ENCODE data around the gene BAIAP2.

Gene BAIAP2

DNA sequence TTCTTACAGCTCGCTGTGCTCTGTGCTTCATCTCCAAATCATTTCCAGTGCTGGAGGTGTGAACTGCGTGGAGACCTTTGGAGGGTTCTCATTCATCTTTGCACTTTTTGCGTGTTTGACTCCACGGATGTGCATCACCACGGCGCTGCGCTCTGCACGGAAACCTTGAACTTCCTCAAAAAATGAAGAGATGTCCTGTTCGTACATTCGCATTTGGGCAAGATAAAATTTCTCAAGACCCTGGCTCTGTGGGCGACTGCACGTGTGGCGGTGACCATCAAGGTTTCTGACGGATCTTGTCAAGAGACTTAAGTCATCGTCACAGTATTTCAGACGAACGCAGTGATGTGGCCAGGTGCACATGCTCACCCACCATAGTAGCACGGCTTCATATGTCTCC is 120.0 kb downstream of the BAIAP2 start:
- DNase-seq = no peak

DNA sequence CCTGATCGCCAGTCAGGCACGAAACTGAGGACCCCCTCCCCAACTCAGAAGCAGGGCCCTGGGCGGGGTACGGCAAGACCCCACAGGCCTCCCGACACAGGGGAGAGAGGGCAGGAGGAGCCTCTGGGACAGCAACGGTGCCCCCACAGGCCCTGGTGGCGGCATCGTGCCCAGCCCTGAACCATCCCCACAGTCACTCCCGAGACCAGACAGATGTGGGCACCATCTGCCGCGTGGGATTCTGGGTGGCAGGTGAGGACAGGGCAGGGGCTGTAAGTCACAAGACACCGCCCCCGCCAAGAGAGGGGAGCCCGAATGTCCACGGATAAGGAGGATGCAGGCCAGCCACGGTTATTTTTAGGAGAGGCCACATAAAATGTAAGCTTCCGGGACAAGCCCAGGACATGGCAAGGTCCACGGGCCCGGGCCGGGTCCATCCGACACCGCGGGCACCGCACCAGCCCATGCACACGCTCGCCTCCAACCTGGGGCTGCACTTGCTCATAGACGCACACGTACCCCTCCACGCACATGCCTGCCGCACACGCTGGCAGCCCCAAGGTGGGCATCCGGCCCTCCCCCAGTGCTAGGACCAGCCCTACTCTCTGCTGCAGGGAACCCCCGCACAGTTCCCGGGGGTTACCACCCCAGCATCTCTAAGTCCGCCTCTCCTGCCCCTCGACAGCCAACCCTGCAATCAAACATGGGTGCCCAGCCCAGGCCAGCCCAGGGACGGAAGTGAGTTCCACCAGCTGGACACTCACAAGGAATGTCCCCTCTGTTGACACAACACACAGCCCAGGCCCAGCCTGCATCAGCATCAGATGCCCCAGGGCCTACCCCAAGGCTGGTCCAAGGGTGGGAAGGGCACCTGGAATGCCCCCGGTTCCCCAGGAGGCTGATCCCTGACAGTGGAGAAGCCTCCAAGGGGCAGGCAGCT is 122.2 kb downstream of the BAIAP2 start:
- DNase-seq = no peak

DNA sequence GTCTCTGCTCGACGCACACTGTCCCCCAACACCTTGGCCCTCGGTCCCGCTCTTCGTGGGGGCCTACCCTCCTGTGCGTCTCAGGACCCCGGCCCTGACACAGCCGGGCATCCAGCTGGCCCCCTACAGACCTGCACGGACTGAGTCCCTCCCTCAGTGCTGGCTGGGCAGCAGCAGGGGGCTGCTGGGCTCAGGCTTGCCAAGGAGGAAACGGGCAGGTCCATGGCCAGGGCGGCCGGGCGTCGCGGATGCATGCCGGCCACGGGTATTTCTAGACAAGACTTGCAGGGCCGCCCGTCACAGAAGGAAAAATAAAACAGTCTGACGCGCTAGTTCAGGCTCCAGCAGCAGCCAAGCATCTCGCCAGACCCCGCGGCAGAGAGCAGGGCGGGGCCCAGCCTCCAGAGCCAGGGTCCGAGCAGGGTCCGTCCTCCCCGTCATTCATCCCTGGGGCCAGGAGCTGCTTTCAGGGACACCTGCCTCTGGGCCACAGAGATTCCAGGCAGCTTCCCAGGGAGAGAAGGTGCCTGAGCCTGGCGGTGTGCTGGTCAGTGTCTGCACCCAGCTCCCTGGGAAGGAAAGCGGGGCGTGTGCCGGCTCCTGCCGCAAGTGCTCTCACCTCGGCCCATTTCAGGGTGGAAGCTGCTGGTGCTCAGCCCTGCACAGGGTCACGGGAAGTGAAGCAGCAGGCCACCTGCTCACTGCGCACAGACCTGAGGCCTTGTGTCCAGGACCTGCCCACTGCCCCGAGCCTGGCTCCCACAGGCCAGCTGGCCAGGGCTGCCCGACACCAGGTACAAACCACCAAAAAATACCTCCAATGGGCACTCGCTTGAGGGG is 123.1 kb downstream of the BAIAP2 start:
- no peak for DNase-seq

DNA sequence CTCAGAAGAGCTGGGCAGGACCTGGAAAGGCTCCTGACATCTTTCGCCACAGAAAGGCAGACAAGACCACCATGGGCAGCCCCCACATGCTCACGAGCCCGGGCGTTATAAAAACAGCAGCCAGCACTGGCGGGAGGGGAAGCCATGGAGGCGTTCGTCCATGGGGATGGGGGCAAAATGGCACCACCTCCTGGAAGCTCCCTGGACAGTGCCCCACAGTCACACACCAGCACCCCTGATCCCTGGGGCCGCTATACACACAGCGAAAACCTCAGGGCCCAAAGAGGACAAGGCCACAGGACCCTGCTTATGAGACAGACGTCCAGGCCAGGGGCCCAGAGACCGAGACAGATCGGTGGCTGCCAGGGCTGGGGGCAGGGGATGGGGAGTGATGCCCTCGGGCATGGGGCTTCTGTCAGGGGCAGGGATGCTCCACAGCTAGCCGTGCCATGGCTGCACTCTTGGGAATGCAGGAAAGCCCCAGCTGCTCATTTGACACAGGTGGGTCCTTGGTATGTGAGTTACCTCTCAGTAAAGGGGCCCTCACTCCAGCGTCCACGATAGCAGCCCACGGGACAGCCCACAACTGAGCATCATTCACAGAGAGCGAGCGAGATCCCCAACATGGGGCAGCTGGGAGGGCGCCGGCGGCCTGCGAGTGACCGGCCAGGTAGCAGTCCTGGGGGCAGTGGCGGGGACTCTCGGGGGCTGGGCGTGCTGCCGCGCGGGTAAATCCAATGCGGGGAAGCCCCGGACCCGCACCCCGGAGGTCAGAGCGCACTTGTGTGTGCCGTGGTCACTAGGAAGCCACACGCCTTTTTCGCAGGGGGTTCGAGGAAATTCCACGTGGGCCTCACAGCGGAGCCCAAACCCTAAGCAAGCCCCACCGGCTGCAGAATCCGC is 124.0 kb downstream of the BAIAP2 start:
- DNase-seq = no peak

DNA sequence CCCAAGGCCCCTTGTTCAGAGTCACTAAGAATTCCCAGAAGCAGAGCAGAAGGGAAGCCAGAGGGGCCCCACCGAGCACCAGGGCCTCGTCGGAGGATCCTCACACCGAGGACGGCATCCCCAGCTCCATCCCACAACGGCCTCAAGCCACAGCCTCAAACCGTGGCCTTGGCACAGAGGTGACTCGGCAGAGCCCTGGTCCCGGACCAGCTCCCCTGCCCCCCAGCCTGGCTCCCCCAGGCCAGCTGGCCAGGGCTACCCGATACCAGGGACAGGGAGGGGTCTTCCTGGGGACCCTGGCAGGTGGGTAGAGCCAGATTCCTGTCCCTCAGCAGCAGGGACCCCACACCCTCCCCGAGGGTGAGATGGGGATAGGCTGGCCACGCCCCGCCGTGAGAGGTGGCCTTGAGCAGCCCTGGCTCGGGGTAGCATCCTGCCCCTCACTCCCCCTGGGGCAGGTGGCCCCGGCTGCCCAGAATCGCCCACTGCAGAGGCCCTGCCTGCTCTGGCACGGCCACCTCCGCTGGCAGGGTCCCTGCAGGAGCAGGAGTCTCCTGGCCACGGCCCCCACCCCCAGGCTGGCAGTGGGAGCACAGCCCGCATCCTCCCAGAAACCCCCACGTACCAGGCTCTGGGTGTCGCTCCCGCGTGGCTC is 124.8 kb downstream of the BAIAP2 start:
- no peak for DNase-seq

DNA sequence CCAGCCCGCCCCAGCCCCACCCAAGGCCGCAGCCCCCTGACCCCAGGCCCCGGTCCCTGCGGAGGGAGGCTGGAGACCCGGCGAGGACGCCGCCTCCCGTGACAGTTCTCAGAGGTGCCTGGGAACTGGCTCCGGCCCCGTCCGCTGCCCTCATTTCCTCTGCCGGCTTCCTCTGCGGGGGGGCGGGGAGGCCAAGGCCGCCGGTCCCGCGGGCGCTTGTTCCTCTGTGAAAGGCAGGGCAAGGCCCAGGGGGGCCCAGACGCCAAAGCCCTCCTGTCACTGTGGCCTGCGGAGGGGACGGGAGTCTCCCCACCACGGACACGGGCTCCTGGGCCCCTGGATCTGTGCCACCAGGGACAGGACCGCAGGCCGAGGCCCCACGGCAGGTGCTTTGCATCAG is 125.4 kb downstream of the BAIAP2 start:
- DNase-seq = peak in 26 of 51 donors; percentile 5 to 66 (median 34)

DNA sequence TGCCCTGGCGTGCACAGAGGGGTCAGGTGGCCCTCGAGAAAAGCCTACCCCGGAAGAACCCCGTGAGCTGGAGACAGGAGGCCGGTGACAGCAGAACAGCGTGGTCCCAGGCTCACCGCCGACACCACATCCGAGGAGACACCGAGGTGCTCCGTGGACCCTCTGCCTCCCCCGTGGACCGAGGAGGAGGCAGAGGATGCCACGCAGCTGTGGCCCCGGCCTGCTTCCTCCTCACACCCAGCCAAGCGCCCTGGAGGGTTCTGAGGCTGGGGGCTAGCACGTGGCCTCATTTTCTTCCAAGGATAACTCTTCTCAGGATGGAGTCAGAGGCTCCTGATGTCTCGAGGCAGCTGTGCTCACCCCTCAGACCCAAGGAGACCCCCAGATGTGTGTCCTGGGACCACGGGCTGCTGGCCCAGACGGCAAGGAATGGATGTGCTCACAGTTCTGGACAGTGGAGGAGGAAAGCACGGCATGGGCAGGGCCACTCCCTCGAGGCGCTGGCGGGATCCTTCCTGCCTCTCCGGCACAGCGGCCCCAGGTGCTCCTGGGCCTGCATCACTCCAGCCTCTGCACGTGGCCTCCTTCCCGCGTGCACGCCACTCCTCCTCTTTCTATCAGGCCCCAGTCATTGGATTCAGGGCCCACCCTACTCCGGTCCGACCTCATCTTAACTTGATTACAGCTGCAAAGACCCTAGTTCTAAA is 125.9 kb downstream of the BAIAP2 start:
- DNase-seq = no peak

DNA sequence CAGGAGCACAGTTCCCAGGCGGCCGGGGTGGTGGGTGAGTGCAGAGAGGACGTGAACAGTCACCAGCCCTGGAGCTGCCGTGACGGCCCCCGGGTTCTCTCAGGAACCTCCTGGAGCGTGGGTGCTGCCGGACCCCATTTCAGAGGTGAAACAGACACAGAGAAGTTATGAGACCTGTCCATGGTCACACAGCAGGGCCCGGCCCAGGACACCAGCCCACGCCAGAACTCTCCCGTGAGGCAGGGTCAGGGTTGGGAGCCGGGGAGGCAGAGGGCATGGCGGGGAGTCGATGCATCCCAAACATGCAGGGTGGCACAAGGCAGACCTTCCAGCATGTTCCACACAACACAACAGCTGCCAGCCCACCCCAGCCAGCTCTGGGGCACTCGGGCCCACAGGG is 126.6 kb downstream of the BAIAP2 start:
- no peak for DNase-seq

DNA sequence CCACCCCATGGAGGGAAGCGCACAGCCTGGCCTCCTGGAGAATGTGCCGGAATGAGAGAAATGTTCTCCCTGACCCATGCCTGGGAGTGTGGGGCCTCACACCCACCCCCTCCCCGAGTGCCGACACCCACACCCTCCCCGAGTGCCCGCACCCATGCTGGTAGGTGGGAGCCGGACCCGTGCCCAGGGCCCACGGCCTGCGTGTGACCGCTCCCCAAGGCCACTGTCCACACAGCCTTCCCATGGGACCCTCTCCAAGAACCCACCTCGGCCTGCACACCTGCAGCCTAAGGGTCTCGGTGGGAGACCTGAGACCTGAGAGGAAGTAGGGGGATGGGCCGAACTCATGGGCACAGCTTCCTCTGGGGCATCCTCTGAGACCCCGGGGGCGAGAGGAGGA is 127.0 kb downstream of the BAIAP2 start:
- DNase-seq = no peak

DNA sequence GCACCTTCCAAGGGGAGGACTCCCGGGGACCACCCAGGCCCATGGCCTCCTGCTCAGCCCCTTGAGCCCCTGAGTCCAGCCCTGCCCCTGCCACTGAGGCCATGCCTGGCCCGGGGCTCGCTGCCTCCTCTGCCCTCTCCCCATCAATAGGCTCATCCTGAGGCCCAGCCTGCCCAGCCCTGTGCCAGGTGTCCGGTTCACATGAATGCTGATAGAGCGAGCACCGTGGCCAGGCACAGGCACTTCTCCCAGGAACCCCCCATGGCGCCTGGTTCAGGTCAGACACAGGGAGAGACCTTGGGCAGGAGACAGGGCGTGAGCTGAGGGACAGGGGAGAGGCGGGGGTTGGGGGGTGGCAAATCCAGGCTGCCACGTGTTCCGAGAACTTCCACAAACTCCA is 127.5 kb downstream of the BAIAP2 start:
- no peak for DNase-seq

DNA sequence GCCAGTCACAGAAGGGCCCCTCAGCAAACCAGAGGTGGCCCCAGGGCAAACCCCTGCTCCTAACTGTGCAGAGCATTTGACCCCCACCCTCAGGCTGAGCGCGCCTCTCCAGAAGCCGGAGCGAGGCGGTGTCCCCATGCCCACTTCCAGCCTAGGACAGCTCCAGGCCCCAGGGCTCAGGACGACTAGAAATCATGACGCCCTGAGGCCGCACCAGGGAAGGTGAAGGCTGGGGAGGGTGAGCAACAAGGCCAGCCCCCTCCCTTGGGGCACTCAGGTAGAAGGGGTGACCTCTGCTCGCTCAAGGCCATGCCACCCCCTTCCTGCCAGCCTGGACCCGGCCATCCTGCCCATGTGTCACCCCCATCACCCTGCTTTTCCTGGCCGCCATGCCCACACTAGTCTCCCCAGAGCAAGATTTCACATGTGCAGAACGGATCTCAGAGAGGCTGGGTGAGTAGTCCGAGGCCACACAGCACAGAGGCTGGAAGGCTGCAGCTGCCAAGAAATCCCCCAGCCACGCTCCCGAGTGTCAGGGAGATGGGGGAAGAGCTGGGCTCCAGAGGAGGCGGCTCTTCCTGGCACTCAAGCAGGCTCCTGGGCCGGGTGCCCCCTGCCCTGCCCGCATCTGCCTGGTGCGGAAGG is 128.2 kb downstream of the BAIAP2 start:
- DNase-seq = no peak

DNA sequence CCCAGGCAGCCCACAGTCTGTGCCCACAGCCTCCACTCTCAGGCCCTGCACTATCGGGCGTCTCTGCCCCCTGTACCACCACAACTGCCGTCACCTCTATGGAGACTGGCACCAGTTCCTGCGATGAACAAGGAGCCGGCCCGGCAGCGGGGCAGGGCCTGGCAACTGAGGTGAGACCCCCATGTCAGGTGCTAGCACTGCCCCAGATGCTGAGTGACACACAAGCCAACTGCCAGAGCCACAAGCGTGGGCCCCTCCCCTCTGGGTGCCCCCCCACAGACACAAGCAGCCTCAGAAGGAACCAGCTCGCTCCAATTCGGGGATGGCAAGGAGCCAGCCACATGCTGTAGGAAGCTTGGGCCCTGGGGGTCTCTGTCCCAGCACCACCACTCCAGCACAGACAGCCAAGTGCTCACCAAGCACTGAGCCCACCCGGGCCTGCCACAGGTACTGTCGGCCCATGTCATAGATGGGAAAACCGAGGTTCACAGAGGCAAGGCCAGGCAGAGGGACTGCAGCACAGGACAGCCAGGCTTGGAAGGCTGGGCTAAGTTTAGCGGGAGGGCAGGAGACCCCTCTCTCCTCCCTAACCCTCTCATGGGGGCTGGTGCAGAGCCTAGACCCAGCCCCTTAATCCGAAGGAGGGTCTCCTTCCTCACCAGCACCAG is 128.9 kb downstream of the BAIAP2 start:
- DNase-seq = peak in 1 of 51 donors; percentile 15

DNA sequence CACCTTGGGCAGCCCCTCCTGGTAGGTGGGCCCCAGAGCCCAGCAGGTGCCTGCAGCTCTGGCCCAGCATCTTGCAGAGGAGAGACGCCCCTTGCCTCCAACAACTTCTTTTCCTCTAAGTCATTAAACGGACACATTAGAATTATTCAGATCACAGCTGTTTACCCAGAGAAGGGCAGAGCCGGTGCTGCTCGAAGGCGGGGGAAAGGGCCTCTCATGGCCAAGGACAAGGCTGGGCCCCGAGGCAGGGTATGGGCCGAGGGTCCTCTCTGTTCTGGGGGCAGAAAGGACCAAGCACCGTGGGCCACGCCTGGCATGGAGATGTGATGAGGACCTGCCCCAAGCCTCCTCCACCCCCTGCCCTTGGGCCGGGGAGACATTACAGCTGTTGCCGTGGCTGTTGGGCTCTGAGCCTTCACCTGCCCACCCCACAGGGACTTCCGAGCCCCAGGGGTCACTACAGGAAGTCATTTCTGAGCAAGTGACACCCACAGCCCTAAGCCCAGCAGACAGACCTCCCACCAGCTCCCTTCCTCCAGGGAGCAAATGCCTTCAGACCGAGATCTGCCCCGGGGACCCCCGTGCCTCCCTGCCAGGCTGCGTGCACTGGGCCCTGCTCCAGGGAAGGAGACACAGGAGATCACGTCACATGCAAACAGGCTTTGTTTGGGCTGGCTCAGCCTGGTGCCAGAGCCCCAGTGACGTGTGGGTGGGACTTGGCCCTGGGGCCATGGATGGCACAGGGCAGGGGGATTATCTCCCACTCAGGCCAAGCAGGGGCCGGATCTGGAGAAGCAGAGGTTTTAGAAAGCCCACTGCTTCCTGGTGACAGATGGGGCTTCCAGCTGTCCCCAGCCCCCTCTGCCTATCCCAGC is 129.7 kb downstream of the BAIAP2 start:
- DNase-seq = peak in 45 of 51 donors; percentile 22 to 87 (median 64)

DNA sequence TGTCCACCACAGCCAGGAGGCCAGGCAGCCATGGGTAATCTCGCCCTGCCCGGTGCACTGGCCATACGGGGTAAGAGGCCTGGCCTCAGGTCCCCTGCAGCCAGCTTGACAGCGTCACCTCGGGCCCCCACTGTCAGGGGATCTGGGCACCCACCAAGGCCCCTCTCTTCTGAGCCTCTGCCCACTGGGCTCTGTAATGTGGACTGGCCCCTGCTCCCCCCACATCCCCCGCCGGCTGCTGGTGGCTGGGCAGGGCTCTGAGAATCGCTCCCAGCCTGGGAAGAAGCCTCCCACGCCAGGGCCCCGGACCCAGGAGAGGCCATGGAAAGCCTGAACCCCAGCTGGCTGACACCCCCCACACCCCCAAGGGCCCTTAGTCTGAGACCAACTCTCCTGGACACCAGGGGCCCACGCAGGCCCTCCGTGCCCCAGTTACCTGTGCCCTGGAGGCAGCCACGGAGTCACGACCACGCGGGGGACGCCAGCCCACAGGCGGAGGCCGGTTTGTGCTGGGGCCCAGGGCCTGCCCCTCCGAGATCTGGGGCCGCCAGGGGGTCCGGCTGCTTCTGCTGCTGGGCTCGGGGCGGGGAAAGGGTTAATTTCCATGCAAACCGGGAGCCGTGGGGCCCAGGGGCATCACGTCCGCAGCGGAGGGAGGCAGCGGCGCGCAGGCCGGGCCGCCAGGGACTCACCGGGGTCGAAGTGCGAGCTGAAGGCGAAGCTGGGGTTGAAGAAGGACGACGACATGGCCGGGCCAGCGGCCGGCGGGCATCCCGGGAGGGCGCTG is 130.5 kb downstream of the BAIAP2 start, which contains the start of gene PVALEF:
Gene PVALEF, plus strand, starts transcription at position 262 of the 787 bp plus-strand sequence. CDS start 15,720 bp downstream, outside the sequence.
- DNase-seq = peak in 29 of 51 donors; percentile 28 to 86 (median 60)

DNA sequence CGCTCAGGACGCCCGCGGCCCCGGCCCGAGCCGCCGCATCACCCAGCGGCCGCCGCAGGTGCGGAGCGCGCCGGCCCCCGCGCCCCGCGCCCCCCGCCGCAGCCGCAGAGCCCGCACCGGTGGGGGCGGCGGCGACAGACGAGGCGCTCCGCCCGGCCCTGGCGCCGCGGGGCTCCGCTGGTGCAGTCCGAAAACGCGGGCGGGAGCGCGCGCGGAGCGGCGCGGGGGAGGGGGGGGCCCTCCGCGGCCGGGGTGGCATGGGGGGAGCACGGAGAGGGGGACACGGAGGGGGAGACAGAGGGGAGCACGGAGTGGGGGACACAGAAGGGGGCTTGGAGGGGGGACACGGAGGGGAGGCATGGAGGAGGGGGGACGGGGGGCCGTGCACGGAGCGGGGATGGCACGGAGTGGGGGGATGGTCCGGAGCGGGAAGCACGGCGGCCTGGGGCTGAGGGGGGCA is 131.1 kb downstream of the BAIAP2 start, which contains the start of gene AATK:
Gene AATK, minus strand, starts transcription at position 189 of the 460 bp plus-strand sequence. CDS start 229 bp downstream, outside the sequence.
- peak in 8 of 51 donors; percentile 19 to 51 (median 42) for DNase-seq
